ENCODE data around the gene HOXD11. TPM values are rescaled to one million over a fixed set of nuclear protein-coding genes. Genes with fewer than 3 reads are reported as not detected.

HOXD11 gene
- not detected in 2 replicates for polyA plus RNA-seq

DNA sequence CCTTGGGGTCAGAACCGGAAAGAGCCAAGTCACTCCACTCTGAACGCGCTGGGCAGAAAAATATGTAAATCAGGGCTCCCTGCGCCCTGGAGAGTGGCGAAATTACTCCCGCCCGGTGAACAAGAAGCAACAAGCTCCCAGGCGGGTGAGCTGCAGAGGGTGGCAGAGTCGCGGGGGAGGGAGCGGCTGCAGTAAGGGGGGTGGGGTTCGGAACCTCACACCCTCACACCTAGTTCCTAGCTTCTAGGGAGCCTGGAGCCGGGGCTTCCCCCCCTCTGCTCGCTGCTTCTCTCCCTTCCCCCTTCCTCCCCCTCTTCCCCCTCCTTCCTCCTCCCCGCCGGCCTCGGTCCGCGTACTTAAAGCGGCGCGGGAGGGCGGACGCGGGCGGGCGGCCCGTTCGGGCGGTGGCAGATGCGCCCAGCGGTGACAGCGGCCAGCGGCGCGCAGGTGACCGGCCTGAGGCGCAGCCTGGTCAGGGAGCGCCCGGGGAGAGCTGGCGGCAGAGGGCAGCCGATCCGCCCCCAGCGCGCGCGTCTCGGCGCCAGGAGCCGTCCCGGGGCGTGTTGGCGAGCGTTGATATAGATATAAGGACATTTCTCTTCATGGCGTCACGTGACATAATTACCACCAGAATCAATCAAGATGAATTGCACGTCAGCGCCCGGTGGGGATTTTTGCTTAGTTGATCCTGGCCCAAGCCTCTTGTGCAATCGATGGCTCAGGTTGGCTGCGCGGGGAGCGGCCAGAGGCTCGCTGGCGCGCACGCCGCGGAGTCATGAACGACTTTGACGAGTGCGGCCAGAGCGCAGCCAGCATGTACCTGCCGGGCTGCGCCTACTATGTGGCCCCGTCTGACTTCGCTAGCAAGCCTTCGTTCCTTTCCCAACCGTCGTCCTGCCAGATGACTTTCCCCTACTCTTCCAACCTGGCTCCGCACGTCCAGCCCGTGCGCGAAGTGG is at the start of gene HOXD11:
Gene HOXD11 (plus strand): TSS at position 700 of the 959 bp plus-strand sequence. CDS start 76 bp downstream, at position 776.

DNA sequence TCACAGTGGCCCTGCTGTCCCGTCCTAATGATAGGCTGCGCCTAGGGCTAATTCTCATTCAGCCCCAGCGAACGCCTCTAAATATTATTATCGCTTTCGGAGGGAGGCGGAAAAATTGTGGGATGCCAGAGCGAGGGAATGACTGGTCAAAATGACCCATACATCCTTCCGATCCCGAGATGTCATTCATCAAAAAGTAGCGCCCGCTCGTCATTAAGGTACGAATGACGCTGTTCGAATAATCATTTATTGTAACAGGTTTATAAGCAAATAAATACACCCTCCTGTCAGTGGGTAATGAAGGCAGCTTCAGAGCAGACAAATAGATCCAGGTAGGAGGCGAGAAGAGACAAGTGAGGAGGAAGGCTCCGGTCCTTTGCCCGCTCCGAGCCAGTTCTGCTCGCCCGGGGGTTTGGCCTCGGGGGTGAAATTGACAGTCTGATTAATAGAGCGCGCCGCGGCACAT is 23.3 kb upstream of the HOXD11 start, which contains the start of gene EVX2:
Gene EVX2 (minus strand): TSS at position 167 of the 466 bp plus-strand sequence. CDS start 186 bp downstream, outside the sequence.

DNA sequence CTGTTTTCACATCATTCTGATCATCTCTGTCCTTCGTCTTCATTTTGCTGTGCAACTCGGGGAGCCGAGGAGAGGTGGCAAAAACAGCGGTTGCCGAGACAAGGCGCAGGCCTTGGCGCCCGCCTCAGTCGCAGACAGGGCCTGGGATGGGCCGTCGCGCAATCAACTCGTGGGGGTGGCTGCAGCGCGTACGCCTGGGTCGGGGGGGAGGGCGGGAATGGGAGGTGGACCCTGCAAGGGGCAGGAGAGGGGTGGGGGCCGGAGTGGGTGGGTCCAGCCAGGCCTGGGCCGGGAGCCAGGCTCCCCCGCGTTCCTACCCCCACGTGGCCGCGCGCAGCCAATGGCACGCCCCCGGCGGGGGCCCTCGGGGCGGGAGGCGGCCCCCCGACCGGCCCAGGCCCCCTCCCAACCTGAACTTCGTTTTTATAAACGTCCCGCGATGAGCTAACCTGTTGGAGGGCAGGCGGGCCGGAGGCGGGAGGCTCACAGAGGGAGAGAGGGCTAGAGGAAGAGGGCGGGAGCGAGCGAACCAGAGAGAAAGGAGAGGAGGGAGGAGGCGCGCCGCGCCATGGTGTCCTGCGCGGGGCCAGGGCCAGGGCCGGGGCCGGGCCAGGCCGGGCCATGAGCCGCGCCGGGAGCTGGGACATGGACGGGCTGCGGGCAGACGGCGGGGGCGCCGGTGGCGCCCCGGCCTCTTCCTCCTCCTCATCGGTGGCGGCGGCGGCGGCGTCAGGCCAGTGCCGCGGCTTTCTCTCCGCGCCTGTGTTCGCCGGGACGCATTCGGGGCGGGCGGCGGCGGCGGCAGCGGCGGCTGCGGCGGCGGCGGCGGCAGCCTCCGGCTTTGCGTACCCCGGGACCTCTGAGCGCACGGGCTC is 14.6 kb upstream of the HOXD11 start, which contains the start of gene HOXD13:
Gene HOXD13 (plus strand): TSS at position 452 of the 875 bp plus-strand sequence. CDS start 170 bp downstream, at position 622.

DNA sequence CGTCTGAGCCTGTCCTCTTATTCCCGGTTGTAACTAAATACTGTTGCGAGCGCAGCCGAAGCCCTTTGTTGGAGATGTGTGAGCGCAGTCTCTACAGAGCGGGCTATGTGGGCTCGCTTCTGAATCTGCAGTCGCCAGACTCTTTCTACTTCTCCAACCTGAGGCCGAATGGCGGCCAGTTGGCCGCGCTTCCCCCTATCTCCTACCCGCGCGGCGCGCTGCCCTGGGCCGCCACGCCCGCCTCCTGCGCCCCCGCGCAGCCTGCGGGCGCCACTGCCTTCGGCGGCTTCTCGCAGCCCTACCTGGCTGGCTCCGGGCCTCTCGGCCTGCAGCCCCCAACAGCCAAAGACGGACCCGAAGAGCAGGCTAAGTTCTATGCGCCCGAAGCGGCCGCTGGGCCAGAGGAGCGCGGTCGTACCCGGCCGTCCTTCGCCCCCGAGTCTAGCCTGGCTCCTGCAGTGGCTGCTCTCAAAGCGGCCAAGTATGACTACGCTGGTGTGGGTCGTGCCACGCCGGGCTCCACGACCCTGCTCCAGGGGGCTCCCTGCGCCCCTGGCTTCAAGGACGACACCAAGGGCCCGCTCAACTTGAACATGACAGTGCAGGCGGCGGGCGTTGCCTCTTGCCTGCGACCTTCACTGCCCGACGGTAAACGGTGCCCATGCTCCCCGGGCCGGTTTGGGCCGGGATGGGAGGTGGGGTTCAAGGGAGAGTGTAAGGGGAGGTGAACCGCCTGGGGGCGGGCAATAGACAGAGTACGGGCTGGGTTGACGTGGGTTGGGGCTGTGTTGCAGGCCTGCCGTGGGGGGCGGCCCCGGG is 7.1 kb upstream of the HOXD11 start, which contains the start of gene HOXD12:
Gene HOXD12 (plus strand): TSS at position 68 of the 819 bp plus-strand sequence. CDS start 7 bp downstream, at position 75.

DNA sequence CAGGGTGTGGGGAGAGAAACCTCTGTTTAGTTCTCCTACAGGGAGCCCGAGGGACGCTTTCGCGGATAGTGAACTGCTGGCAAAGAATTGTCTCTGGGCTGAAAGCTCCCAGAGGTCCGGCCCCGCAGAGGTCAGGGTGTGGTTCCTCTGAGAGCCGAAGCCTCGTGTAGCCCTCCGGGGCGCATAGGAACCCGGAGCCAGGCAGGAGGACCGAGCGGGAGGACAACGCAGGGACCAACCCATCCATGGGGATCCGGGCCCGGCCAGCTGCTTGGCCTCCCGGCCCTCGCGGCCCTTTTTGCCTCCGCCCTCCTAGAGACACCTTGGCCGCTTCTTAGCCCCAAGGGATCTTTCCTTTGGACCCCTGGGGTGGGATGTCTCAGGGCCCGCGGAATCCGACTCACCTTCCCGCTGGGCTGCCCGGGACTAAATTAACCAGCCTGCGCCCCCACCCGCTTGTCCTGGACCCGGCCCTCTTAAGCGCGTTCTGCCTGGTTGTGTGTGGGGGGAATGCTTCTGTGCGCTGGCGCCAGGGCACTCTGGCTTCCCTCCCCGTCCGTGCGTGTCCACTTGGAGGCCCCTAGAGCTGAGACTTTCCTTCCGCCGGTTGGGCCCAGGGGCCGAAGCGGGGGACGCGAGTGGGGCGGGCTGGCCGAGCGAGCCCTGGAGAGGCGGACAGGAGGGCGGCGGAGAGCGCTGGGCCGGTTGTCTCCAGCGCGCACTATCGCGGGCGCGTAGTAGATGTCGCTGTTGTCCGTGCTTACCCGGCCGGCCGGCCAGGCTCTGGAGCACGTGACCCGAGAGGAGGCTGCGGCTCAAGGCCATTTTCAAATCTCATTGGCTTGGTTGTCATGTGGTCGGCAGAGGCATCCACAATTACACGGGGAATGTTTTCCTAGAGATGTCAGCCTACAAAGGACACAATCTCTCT is 9.1 kb downstream of the HOXD11 start, which contains the start of gene HOXD10:
Gene HOXD10 (plus strand): TSS at position 896 of the 931 bp plus-strand sequence. CDS start 56 bp downstream, outside the sequence.

DNA sequence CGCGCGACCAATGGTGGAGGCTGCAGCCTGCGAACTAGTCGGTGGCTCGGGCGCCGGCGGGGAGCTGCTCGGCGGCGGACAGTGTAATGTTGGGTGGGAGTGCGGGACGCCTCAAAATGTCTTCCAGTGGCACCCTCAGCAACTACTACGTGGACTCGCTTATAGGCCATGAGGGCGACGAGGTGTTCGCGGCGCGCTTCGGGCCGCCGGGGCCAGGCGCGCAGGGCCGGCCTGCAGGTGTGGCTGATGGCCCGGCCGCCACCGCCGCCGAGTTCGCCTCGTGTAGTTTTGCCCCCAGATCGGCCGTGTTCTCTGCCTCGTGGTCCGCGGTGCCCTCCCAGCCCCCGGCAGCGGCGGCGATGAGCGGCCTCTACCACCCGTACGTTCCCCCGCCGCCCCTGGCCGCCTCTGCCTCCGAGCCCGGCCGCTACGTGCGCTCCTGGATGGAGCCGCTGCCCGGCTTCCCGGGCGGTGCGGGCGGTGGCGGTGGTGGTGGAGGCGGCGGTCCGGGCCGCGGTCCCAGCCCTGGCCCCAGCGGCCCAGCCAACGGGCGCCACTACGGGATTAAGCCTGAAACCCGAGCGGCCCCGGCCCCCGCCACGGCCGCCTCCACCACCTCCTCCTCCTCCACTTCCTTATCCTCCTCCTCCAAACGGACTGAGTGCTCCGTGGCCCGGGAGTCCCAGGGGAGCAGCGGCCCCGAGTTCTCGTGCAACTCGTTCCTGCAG is 15.8 kb downstream of the HOXD11 start, which contains the start of gene HOXD9:
Gene HOXD9 (plus strand): TSS at position 37 of the 728 bp plus-strand sequence. CDS start 50 bp downstream, at position 87.

DNA sequence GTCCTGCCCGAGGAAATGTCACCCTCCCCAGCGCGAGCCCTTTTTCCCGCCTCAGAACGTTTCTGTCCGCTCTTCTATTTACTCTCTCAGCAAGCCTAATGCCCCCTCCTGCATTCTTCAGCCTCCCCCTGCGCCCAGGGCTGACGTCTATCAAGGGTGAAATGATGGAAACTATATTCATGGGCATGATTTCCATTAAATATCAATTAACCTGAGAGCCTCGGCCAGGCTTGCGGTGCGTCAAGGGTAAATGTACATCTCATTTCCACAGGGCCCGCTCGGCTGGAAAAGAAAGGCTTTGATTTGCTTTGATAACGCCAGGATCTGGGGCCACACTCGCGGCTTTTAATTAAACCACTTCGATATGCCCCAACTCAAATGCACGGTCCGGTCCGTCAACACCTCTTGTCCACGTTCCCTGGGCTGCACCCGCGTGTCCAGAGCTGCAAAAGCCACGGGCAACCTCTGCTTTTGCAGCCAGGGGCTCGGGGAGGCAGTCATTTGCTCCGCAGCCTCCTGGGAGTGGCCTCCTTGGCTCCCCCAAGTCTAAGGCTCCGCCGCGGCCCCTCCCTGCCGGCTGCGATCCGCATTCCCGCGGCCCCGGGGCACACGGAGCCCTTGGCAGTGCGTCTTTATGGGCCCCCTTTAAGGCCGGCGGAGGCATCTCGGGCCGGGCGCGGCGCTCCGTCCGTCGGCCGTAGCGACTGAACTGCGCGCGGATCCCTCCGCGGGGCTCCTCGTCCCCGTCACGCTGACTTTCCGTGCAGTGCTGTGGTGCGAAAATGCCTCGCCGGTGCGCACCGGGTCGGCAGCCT is 22.1 kb downstream of the HOXD11 start, which contains the start of gene HOXD8:
Gene HOXD8 (plus strand): TSS at position 724 of the 815 bp plus-strand sequence. CDS start 662 bp downstream, outside the sequence.

DNA sequence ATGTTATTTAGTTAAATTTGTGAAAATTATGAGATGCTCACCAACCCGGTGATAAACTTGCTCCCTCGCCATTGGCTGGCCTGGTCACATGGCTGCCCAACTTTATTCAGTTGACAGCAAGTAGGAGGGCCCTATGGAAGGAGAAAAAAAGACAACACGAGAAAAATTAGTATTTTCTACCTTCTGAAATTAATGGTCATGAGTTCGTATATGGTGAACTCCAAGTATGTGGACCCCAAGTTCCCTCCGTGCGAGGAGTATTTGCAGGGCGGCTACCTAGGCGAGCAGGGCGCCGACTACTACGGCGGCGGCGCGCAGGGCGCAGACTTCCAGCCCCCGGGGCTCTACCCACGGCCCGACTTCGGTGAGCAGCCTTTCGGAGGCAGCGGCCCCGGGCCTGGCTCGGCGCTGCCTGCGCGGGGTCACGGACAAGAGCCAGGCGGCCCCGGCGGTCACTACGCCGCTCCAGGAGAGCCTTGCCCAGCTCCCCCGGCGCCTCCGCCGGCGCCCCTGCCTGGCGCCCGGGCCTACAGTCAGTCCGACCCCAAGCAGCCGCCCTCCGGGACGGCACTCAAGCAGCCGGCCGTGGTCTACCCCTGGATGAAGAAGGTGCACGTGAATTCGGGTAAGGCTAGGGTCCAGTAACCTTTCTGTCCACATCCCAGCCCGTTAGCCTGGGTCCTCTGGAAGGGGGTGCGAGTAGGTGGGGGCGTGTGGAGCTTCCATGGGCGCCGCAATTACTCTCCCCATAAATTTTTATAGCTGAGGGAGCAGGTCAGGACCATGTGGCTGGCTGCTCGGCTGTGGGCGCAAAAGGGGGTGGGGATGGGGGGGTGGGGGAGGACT is 44.6 kb downstream of the HOXD11 start, which contains the start of gene HOXD4:
Gene HOXD4 (plus strand): TSS at position 109 of the 846 bp plus-strand sequence. CDS start 84 bp downstream, at position 193.

DNA sequence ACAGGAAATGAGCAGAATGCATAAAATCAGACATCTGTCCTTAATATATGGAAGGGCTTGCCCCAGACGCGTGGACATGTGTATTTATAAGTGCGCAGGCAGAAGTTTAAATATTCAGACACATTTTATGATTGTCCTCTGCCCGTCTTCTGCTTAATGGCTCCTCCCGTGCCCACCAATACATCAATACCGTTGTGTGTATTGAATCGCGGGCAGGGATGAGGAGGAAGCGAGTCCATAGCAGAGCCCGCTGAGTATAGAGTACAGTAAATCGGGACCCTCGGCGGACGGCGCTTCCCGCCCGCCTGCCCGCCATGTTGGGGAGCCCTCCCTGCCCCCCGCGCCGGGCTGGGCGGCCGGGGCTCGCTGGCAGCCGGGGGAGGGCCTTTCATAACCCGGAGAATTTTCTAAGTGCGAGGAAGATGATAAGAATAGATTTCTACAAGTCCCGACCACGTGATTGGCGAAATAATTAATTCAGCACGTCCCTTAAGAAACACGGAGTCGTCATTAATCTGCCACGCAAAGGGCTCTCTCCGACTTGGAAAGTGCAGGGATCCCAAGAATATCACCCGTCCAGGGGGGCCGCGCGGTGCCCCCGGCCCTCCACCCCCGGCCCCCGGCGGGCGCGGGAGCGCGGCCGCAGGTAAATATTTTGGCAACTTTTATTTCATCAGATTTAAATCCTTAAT is 49.9 kb downstream of the HOXD11 start, which contains the start of gene HOXD3:
Gene HOXD3 (plus strand): TSS at position 501 of the 692 bp plus-strand sequence. CDS start 11,808 bp downstream, outside the sequence.

Other genes with a start within 250 kb of the HOXD11 start
- gene LNPK, start 105.0 kb upstream of the HOXD11 start, polyA plus RNA-seq, result 42.4 and 54.5 TPM in 2 replicates
- gene EVX2, start 23.3 kb upstream of the HOXD11 start, polyA plus RNA-seq, result not detected in 2 replicates
- not detected in 2 replicates for gene HOXD13, start 14.6 kb upstream of the HOXD11 start, polyA plus RNA-seq
- not detected in 2 replicates for gene HOXD12, start 7.5 kb upstream of the HOXD11 start, polyA plus RNA-seq
- not detected in 2 replicates for gene HOXD10, start 9.5 kb downstream of the HOXD11 start, polyA plus RNA-seq
- not detected in 2 replicates for gene HOXD9, start 15.4 kb downstream of the HOXD11 start, polyA plus RNA-seq
- gene HOXD8, start 22.4 kb downstream of the HOXD11 start, polyA plus RNA-seq, result not detected in 2 replicates
- gene HOXD4, start 44.3 kb downstream of the HOXD11 start, polyA plus RNA-seq, result not detected in 2 replicates
- not detected in 2 replicates for gene HOXD3, start 50.0 kb downstream of the HOXD11 start, polyA plus RNA-seq
- gene HOXD1, start 81.4 kb downstream of the HOXD11 start, polyA plus RNA-seq, result not detected in 2 replicates
- gene MTX2, start 162.2 kb downstream of the HOXD11 start, polyA plus RNA-seq, result 193 and 215 TPM in 2 replicates

Data from Purkinje cell (primary cell).